Right kidney (tissue), 9 donors: ENCODE results near the gene ARPIN.
"Not testable (repeated sequence)": the region's sequence is repeated elsewhere in the genome, so short reads cannot be mapped to it uniquely, and the experiment has no call there.

Experiments
- DNase-seq: peaks from one replicate; pipeline ENCODE4 v3.0.0-alpha.2; 2016
- long read RNA-seq, 8 donors: transcript quantifications; one replicate each; lab custom pipeline, GENCODE V29; 2026

The ARPIN gene
- long read RNA-seq, donor 1, full-length matches to known transcripts = 2 of 2 reads
- long read RNA-seq, donor 1, partial matches to known transcripts = 0 of 2 reads
- long read RNA-seq, donor 1, other reads (novel, unspliced or antisense) = 0 of 2 reads
- long read RNA-seq, donor 2, full-length matches to known transcripts = 3 of 3 reads
- long read RNA-seq, donor 2, partial matches to known transcripts = 0 of 3 reads
- long read RNA-seq, donor 2, other reads (novel, unspliced or antisense) = 0 of 3 reads
- long read RNA-seq, donor 3, full-length matches to known transcripts = 3 of 3 reads
- long read RNA-seq, donor 3, partial matches to known transcripts = 0 of 3 reads
- long read RNA-seq, donor 3, other reads (novel, unspliced or antisense) = 0 of 3 reads
- long read RNA-seq, donor 4, full-length matches to known transcripts = 7 of 7 reads
- long read RNA-seq, donor 4, partial matches to known transcripts = 0 of 7 reads
- long read RNA-seq, donor 4, other reads (novel, unspliced or antisense) = 0 of 7 reads
- long read RNA-seq, donor 5, full-length matches to known transcripts = 5 of 5 reads
- long read RNA-seq, donor 5, partial matches to known transcripts = 0 of 5 reads
- long read RNA-seq, donor 5, other reads (novel, unspliced or antisense) = 0 of 5 reads
- long read RNA-seq, donor 6, full-length matches to known transcripts = 8 of 8 reads
- long read RNA-seq, donor 6, partial matches to known transcripts = 0 of 8 reads
- long read RNA-seq, donor 6, other reads (novel, unspliced or antisense) = 0 of 8 reads
- long read RNA-seq, donor 7 = 0 reads
- long read RNA-seq, donor 8, full-length matches to known transcripts = 4 of 4 reads
- long read RNA-seq, donor 8, partial matches to known transcripts = 0 of 4 reads
- long read RNA-seq, donor 8, other reads (novel, unspliced or antisense) = 0 of 4 reads

GRCh38 chr15:89912674-89913396, at the start of gene ARPIN:
Gene ARPIN, minus strand, starts transcription at chr15:89912952. Its CDS starts 117 bp downstream, at chr15:89912835.
- DNase-seq = peak; percentile 89

DNA sequence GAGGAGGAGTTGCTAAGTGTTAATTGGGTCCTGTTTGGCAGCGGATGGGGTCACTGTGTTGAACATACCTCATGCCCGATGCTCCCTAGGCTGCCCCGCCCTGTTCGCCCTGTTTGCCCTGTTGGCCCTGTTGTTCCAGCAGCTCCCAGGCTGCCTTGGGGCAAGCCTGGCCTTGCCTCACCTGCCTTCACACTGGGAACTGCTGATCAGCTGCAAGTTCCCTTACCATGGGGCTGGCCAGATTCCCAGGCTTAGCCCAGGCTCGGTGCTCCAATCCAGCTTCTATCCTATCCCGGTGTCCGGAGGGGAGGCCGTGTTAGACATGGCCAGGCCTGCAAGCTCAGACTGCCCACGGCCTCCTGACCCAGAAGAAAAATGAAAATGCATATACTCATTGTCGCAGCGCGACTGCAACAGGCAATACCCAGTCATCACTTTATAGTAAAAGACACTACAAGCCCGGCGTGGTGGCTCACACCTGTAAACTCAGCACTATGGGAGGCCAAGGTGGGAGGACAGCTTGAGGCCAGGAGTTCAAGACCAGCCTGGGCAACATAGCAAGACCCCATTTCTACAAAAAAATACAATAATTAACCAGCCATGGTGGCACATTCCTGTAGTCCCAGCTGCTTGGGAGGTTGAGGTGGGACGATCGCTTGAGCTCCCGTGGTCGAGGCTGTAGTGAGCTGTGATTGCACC, 45.5 kb upstream of the ARPIN start:
- no peak for DNase-seq

GRCh38 chr15:89955449-89955998, 42.8 kb upstream of the ARPIN start:
- not testable (repeated sequence) for DNase-seq

- no peak for DNase-seq
These were observed 41.8 kb upstream of the ARPIN start for GRCh38 chr15:89954541-89954940.

DNA sequence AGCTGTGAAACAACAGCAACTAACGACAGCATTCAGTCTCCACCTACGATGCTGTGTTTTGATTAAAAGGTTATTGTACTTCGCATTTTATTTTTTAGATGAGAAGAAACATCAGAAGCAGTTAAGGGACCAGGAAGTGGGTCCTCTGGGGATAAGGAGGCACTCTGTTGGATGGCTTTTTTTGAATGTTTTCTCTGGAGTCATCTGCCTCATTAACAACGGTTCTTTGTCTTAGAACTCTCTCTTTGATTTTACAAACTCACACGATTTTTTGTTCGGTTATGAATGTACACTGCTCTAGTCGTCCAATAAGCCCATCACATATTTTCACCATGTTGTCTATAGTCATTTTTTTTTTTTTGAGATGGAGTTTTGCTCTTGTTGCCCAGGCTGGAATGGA, 36.0 kb upstream of the ARPIN start:
- no peak for DNase-seq

- no peak for DNase-seq
These were observed 34.6 kb upstream of the ARPIN start for GRCh38 chr15:89947385-89947784.

DNA sequence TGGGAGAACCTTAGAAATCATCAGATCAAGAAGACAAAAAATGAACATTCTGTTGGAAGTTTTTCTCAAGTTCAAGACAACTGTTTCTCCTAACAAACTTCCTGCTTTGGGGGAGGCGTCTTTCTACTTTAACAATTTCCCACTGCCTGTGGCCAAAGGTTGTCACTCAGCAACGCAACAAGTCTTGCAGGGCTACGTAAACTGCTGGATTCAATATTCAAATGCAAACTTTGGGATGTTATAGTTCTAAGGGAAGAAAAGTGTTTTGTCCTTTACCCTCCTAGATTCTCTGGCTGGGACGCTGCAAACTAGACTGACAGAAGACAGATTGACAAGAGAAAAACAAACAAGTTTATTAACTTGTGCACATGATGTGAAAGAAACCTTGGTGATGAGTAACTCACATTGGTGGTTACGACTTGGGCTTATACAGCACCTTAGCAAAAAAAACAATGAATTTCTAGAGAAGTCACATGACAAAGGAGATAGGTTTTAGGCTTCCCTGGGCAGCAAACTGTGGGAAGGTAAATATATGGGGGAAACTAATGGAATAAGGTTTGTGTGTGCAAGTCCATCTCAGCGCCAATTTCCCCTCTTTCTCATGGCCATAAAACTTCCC, 34.0 kb upstream of the ARPIN start:
- DNase-seq = no peak

- not testable (repeated sequence) for DNase-seq
These were observed 31.0 kb upstream of the ARPIN start for GRCh38 chr15:89943721-89944120.

GRCh38 chr15:89939910-89940309, 27.2 kb upstream of the ARPIN start:
- no peak for DNase-seq

DNA sequence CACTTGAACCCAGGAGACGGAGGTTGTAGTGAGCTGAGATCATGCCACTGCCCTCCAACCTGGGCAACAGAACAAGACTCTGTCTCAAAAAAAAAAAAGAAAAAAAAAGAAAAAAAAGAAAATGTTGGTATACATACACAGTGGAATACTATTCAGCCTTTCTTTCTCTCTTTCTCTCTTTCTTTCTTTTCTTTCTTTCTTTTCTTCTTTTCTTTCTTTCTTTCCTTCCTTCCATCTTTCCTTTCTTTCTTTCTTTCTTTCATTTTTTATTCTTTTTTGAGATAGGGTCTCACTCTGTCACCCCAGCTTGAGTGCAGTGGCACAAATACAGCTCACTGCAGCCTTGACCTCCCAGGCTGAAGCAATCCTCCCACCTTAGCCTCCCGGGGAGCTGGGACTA, 26.6 kb upstream of the ARPIN start:
- not testable (repeated sequence) for DNase-seq

GRCh38 chr15:89937365-89938350, 24.9 kb upstream of the ARPIN start:
- DNase-seq = no peak

- DNase-seq = no peak
These were observed 24.1 kb upstream of the ARPIN start for GRCh38 chr15:89936786-89937265.

DNA sequence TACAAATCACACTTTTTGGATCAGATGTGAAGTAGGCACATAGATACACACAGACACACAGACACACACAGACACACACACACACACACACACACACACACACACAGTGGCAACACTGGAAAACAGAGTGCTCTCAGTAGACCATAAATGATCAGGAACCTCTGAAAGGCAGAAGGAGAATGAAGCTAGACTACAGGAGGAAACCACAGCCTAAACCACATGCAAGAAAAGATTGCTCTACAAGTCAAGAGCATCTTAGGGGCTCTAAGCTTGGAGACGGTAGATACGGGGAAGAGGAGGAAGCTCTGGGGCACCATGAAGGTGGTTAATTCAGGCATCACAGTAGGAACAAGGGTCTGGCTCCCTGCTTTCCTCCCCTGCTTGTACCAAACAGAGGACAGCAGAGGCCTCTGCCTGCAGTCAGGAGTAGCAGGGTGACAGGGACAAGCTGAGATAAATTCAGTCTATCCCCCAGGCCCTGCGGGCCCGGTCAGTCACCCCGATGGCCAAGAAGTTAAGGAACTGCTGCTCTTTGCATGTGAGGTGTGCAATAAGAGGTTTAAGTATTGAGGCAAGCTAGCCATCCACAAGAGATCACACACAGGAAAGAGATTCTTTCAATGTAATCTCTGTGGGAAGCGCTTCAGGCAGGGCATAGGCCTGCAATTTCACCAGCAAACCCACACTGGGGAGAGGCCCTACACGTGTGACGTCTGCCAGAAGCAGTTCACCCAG, 23.5 kb upstream of the ARPIN start:
- no peak for DNase-seq

GRCh38 chr15:89932880-89933279, 20.1 kb upstream of the ARPIN start:
- DNase-seq = no peak

DNA sequence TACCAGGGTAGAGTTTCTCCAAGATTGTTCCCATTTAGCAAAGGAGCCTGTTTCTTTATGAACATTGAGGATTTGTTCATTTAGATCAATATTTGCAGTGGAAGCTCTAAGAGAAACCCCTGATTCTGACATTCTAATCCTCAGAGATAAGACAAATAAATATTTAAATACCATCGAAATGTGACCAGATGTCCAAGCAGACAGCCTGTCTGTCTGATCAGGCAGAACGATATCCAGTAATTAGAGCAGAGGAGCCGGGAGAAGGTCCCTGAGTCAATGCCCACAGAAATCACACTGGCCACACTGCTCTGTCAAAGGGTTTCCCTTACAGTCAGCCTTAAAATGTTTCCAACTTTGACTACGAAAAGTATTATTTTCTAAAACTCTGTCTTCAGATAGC, 15.7 kb upstream of the ARPIN start:
- no peak for DNase-seq

- no peak for DNase-seq
These were observed 13.4 kb upstream of the ARPIN start for GRCh38 chr15:89926158-89926557.

DNA sequence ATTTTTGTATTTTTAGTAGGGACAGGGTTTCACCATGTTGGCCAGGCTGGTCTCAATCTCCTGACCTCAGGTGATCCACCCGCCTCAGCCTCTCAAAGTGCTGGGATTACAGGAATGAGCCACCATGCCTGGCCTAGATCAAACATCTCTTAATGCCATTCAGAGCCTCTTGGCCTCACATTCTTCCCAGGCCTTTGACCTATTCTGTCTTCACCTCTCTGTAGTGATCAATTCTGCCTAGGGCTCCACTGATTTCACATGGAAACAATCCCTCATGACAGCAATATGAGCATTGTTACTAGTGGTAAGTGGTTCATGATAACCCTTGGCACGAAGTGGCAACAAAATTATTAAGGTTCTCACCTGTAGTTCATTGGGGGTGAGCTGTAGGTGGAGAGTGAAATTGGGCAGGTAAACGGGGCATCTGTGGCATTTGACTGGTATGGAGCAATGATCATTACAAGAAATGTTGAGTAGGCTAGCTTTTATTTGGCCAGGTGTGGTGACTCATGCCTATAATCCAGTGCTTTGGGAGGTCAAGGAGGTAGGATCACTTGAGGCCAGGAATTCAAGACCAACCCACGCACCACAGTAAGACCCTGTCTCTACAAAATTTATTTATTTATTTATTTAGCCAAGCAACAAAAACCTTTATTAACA, 4.8 kb upstream of the ARPIN start:
- no peak for DNase-seq

GRCh38 chr15:89916660-89917059, 3.9 kb upstream of the ARPIN start:
- DNase-seq = no peak
